PFSK-1 (cell line): ENCODE data around the gene CSNK1G1.
A peak's percentile ranks its signal among the peaks of the same experiment; 100 is the strongest.

Experiments
- FOXP2 ChIP-seq: optimal IDR thresholded peaks from 2 replicates; pipeline ENCODE3; 2011; ENCODE audit warnings: borderline replicate concordance, control low read depth, inconsistent platforms; ENCODE audit not compliant: insufficient read depth; ENCODE audit errors: extremely low read length, extremely low read depth
- POLR2AphosphoS5 ChIP-seq: IDR thresholded peaks from 2 replicates; pipeline ENCODE4 v1.6.1; 2012; ENCODE audit warnings: low read depth, mild to moderate bottlenecking, control low read depth, low read length, moderate library complexity
- REST ChIP-seq, 2 experiments: IDR thresholded peaks; 2 replicates each; pipeline versions ENCODE4 v1.6.1 to v1.8.0; 2011 to 2012; ENCODE audit warnings: low read depth in 2 of 2, low read length in 2 of 2, control low read depth in 1 of 2, inconsistent platforms in 1 of 2, mild to moderate bottlenecking in 1 of 2, moderate library complexity in 1 of 2; ENCODE audit not compliant: insufficient read depth in 1 of 2
- SIN3A ChIP-seq: IDR thresholded peaks from 2 replicates; pipeline ENCODE4 v1.6.1; 2012; ENCODE audit warnings: mild to moderate bottlenecking, low read length, moderate library complexity, borderline replicate concordance; ENCODE audit not compliant: insufficient read depth
- TAF1 ChIP-seq: IDR thresholded peaks from 2 replicates; pipeline ENCODE4 v1.6.1; 2012; ENCODE audit warnings: low read length, control low read depth, borderline replicate concordance; ENCODE audit not compliant: insufficient read depth

The CSNK1G1 gene

GRCh38 chr15:64251121-64251520 is 104.9 kb downstream of the CSNK1G1 start:
- no peak for TF ChIP-seq TAF1
- no peak for TF ChIP-seq REST (IDR thresholded peaks at IDR 0.05; ENCODE audit: insufficient read depth in 1 of 2, low read depth in 2 of 2, low read length in 2 of 2)
- no peak for TF ChIP-seq FOXP2

DNA sequence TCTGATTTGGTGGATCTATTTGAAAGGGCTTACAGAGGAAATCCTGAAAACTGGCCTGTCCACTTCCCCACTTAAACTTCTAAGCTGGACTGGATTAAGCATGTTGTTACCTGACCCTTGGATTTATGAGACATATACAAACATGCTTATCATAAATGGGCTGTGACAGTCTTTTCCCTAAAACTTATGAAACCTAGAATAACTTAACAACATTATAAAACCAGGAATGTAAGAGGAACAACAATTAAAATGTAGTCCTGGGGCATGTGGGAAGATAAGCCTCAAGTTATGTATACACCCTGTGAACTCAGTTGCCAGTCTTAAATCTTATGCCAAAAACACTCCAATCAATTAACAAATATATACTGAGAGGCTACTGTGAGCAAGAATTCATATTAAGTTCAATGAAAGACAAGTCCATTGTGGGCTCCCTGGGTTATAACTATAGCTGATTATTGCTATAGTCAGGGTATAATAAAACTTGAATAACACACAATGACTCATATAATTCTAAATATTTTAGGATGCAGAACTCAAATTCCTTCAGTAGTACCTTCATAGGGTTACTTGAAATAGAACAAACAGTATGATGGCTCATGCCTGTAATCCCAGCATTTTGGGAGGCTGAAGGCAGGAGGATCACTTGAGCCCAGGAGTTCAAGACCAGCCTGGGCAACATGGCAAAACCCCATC is 105.9 kb downstream of the CSNK1G1 start:
- TF ChIP-seq TAF1: no peak
- TF ChIP-seq FOXP2: no peak
- TF ChIP-seq REST (IDR thresholded peaks at IDR 0.05; ENCODE audit: insufficient read depth in 1 of 2, low read depth in 2 of 2, low read length in 2 of 2): no peak
- no peak for TF ChIP-seq SIN3A
- no peak for TF ChIP-seq POLR2AphosphoS5

- TF ChIP-seq TAF1 (no peak), FOXP2 (no peak), REST (IDR thresholded peaks at IDR 0.05; ENCODE audit: insufficient read depth in 1 of 2, low read depth in 2 of 2, low read length in 2 of 2) (no peak), SIN3A (no peak), POLR2AphosphoS5 (no peak)
Observed at GRCh38 chr15:64249406-64249805, 106.6 kb downstream of the CSNK1G1 start.

DNA sequence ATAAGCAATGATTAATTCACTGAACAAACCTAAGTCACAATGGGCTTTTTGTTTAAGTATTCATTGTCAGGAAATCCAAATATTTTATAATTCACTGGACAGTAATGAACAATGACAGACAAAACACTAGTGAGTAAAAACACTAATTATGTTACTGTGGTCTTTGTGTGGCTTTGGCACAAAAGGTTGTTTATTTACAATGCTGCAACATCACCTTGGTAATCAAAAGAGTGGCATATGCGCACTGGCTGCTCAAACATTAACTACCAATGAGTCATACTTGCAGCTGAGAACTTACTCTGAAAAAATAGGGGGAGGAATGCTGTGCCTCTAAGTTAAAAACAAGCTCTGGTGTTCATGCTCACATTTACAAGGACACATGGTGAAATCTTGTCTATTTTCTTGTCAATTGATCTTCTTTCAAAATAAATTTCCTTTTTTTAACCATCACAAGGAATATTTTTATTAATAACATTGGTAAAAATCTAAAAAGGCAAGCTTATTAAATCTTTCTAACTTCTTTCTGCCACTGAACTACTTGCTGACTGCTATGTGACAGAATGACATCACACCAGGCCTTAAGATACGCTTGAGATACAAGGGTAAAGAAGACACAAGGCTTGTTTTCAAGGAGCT is 107.9 kb downstream of the CSNK1G1 start:
- TF ChIP-seq FOXP2 (peak; percentile 89), SIN3A (peak; percentile 83; the same call in 1 of the 2 replicates), REST (IDR thresholded peaks at IDR 0.05; ENCODE audit: insufficient read depth in 1 of 2, low read depth in 2 of 2, low read length in 2 of 2) (no peak)
